Ishikawa (cell line): ENCODE measurements around the gene NDC80.

Experiments used
- CEBPB ChIP-seq: IDR thresholded peaks from 2 replicates; pipeline ENCODE4 v1.6.1; 2012
- CREB1 ChIP-seq: IDR thresholded peaks from 2 replicates; pipeline ENCODE4 v1.6.1; 2012; ENCODE audit warnings: low read depth
- EGR1 ChIP-seq: IDR thresholded peaks from 2 replicates; pipeline ENCODE4 v1.6.1; 2012
- EP300 ChIP-seq: IDR thresholded peaks from 2 replicates; pipeline ENCODE4 v1.6.1; 2012; ENCODE audit warnings: borderline replicate concordance
- FOXM1 ChIP-seq: IDR thresholded peaks from 2 replicates; pipeline ENCODE4 v1.6.1; 2012; ENCODE audit warnings: low read depth, borderline replicate concordance
- NFIC ChIP-seq: IDR thresholded peaks from 2 replicates; pipeline ENCODE4 v1.6.1; 2012
- RAD21 ChIP-seq: IDR thresholded peaks from 2 replicates; pipeline ENCODE4 v1.6.1; 2012; ENCODE audit warnings: low read depth
- TAF1 ChIP-seq: IDR thresholded peaks from 2 replicates; pipeline ENCODE4 v1.6.1; 2012; ENCODE audit warnings: low read depth, mild to moderate bottlenecking
- TCF12 ChIP-seq: IDR thresholded peaks from 2 replicates; pipeline ENCODE4 v1.6.1; 2012; ENCODE audit warnings: low read depth
- TEAD4 ChIP-seq: IDR thresholded peaks from 2 replicates; pipeline ENCODE4 v1.6.1; 2012
- YY1 ChIP-seq: IDR thresholded peaks from 2 replicates; pipeline ENCODE4 v1.6.1; 2012; ENCODE audit warnings: low read depth
- ZBTB7A ChIP-seq: IDR thresholded peaks from 2 replicates; pipeline ENCODE4 v1.6.1; 2012; ENCODE audit warnings: low read depth
- TF ChIP-seq, protein P1 (sequence below): IDR thresholded peaks from 2 replicates; pipeline ENCODE4 v1.6.1; 2012; ENCODE audit warnings: low read depth, mild to moderate bottlenecking
- TF ChIP-seq, protein P2 (sequence below): IDR thresholded peaks from 2 replicates; pipeline ENCODE4 v1.6.1; 2012
- TF ChIP-seq, protein P3 (sequence below): IDR thresholded peaks from 2 replicates; pipeline ENCODE4 v1.6.1; 2012

Gene NDC80

DNA sequence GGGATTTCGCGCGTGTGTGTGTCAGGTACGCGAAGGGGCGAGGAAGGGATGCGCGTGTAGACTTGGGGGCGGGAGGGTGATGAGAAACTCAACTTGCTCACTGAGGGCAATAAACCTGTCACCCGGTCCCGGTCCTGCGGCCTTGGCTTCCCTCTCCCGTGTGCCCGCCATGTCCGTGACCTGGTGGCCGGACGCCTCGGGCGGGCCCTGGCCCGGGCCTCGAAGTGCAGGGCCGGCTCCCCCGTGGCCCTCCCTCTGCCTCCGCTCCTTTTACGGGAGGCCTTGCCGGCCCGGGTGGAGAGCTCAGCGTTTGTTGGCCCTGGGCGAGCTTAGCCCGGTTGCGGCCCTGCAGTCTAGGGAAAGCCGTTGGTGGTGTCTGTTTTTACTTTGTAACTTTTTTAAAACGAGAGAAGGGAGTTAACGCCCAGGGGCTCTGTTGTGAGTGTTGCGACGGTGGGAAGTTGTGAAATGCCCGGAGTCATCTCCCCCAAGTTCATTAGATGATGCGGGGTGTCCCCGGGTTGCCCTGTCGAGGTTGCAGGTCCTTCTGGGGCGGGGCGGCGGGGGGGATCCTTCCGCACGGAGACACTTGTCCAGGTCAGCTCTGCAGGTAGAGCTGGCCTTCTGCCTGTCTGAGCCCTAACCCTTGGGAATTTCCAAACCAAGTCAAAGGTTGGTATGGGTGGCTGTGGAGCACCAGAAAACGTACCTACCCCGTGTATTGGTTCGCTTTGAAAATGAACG lies 85.1 kb downstream of the NDC80 start:
- TF ChIP-seq TAF1, result peak; percentile 16; the same call in 1 of the 2 replicates
- TF ChIP-seq YY1, result 0 out of 2 replicates have a peak, but pooled peaks have one; percentile 33
- TF ChIP-seq CREB1, result no peak
- no peak for TF ChIP-seq RAD21
- TF ChIP-seq, protein P1, sequence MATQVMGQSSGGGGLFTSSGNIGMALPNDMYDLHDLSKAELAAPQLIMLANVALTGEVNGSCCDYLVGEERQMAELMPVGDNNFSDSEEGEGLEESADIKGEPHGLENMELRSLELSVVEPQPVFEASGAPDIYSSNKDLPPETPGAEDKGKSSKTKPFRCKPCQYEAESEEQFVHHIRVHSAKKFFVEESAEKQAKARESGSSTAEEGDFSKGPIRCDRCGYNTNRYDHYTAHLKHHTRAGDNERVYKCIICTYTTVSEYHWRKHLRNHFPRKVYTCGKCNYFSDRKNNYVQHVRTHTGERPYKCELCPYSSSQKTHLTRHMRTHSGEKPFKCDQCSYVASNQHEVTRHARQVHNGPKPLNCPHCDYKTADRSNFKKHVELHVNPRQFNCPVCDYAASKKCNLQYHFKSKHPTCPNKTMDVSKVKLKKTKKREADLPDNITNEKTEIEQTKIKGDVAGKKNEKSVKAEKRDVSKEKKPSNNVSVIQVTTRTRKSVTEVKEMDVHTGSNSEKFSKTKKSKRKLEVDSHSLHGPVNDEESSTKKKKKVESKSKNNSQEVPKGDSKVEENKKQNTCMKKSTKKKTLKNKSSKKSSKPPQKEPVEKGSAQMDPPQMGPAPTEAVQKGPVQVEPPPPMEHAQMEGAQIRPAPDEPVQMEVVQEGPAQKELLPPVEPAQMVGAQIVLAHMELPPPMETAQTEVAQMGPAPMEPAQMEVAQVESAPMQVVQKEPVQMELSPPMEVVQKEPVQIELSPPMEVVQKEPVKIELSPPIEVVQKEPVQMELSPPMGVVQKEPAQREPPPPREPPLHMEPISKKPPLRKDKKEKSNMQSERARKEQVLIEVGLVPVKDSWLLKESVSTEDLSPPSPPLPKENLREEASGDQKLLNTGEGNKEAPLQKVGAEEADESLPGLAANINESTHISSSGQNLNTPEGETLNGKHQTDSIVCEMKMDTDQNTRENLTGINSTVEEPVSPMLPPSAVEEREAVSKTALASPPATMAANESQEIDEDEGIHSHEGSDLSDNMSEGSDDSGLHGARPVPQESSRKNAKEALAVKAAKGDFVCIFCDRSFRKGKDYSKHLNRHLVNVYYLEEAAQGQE, result no peak
- no peak for TF ChIP-seq EGR1

DNA sequence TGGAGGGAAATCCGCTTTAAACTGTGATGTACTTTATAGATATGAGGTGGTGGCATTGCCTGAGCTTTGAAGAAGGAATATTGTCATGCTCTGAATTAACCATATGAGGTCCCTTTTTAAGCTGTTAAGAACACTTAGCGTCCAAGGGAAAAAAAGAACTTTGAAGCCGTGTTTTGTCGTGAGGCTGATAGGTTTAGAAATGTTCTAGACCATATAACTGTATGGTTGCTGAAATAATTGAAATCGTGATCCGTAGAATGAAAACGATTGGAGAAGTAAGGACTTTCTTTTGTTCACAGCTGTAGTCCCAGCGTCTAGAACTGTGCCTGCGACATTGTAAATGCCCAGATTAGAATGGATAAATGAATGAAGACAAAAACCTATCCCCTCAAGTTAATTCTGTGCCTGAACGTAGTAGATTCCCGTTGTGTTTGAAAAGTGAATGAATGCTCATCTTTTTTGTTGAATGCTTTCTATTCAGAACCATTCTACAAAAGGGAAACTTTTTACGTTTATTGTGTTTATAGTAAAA lies 85.7 kb downstream of the NDC80 start:
- TF ChIP-seq FOXM1, result no peak
- TF ChIP-seq, protein P2, sequence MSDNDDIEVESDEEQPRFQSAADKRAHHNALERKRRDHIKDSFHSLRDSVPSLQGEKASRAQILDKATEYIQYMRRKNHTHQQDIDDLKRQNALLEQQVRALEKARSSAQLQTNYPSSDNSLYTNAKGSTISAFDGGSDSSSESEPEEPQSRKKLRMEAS, result no peak
- no peak for TF ChIP-seq TCF12
- TF ChIP-seq TAF1, result no peak
- no peak for TF ChIP-seq CREB1
- TF ChIP-seq YY1, result no peak

DNA sequence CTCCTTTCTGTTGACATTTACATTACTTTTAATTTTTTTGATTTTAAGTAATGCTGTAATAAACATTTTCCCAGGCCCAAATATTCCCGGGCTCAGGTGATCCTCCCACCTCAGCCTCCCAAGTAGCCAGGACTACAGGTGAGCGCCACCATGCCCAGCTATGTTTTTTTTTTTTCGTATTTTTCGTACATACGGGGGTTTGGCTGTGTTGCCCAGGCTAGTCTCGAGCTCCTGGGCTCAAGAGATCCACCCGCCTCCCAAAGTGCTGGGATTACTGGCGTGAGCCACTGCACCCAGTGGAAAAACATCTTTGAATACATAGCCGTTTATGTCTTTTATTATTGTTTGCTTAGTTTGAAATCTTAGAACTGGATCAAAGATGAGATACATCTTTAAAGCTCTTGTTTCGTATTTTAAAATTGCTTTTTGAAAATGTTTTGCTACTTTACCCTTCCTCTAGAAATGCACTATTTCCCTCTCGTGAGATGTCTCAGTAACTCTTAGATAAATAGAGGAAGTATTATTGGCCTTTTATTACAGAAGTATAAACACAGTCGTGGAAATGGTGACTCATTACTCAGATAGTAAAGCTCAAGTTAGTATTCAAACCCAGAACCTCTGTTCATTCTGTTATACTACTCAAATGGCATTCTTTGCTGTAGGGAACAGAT lies 86.6 kb downstream of the NDC80 start:
- TF ChIP-seq EP300, result no peak
- no peak for TF ChIP-seq EGR1
- no peak for TF ChIP-seq CREB1
- TF ChIP-seq, protein P1, result no peak
- TF ChIP-seq TEAD4, result no peak
- no peak for TF ChIP-seq TAF1
- TF ChIP-seq YY1, result no peak
- TF ChIP-seq TCF12, result no peak
- TF ChIP-seq FOXM1, result no peak
- TF ChIP-seq, protein P2, result no peak
- TF ChIP-seq NFIC, result no peak
- TF ChIP-seq CEBPB, result no peak
- TF ChIP-seq, protein P3, sequence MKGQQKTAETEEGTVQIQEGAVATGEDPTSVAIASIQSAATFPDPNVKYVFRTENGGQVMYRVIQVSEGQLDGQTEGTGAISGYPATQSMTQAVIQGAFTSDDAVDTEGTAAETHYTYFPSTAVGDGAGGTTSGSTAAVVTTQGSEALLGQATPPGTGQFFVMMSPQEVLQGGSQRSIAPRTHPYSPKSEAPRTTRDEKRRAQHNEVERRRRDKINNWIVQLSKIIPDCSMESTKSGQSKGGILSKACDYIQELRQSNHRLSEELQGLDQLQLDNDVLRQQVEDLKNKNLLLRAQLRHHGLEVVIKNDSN, result no peak
- no peak for TF ChIP-seq ZBTB7A
- TF ChIP-seq RAD21, result no peak

DNA sequence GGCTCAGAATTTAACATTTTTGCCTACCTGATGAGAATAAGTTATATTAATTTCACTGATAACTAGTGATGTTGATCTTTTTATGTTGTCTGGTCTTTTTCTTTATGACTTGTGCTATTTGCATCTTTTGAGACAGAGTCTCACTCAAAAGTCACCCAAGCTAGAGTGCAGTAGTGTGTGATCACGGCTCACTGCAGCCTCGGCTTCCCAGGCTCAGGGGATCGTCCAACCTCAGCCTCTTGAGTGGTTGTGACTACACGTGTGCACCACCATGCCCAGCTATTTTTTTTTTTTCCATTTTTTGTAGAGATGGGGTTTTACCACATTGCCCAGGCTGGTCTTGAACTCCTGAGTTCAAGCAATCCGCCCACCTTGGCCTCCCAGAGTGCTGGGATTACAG lies 91.6 kb downstream of the NDC80 start:
- TF ChIP-seq, protein P3, result no peak
- TF ChIP-seq TAF1 (no peak), CREB1 (no peak)
